B cell (primary cell): ENCODE data around the gene PFKM. TPM values are rescaled to one million over a fixed set of nuclear protein-coding genes. Genes with fewer than 3 reads are reported as not detected.

Experiments used
- ATAC-seq: fragments of 200-7000 bp; cut with Tn5 transposase; one replicate; pipeline ENCODE4 v1.10.0; 2021; ENCODE audit warnings: low read depth, mild to moderate bottlenecking, moderate number of reproducible peaks, moderate library complexity
- CTCF ChIA-PET: fragments of 350-600 bp; sonication (Branson Sonifier 250); formaldehyde crosslinking; loops from one replicate; lab custom pipeline; 2021; ENCODE audit warnings: antibody characterized with exemption, inconsistent platforms; lab: Charles Lee
- POLR2A ChIA-PET: fragments of 350-600 bp; sonication (Branson Sonifier 250); formaldehyde crosslinking; loops from one replicate; lab custom pipeline; 2021; ENCODE audit warnings: antibody characterized with exemption; lab: Charles Lee
- DNase-seq: peaks from one replicate; pipeline ENCODE4 v3.0.0; 2013
- H2AFZ ChIP-seq: 2 replicates; pipeline ENCODE4 v1.6.1; 2012; ENCODE audit warnings: mild to moderate bottlenecking, low read depth, low read length; ENCODE audit not compliant: insufficient read depth, poor library complexity, severe bottlenecking
- H3K27ac ChIP-seq, 2 donors: 1 replicate in 1 of 2; 2 replicates in 1 of 2; pipeline ENCODE4 v1.5.1; 2012 to 2013; ENCODE audit warnings: low read length in 2 of 2, mild to moderate bottlenecking in 2 of 2, moderate library complexity in 1 of 2
- H3K27me3 ChIP-seq, 4 experiments: fragments of 200-600 bp in 1 of 4; sonication (generic) in 1 of 4; replicated peaks in 1 of 4; 1 replicate in 2 of 4; 2 replicates in 2 of 4; pipeline versions ENCODE4 v1.6.1 to v1.7.0; 2013 to 2016; ENCODE audit warnings: low read length in 3 of 4, mild to moderate bottlenecking in 2 of 4, mixed read lengths in 1 of 4, moderate library complexity in 1 of 4; ENCODE audit not compliant: insufficient read depth in 4 of 4, control insufficient read depth in 3 of 4; ENCODE audit errors: control extremely low read depth in 1 of 4
- H3K36me3 ChIP-seq, 2 experiments: replicated peaks in 1 of 2; 1 replicate in 1 of 2; 2 replicates in 1 of 2; pipeline versions ENCODE4 v1.6.1 to v1.7.1; 2013; ENCODE audit warnings: low read length in 1 of 2; ENCODE audit not compliant: insufficient read depth in 2 of 2, control insufficient read depth in 1 of 2; ENCODE audit errors: control extremely low read depth in 1 of 2, extremely low read depth in 1 of 2
- H3K4me1 ChIP-seq, 2 donors: fragments of 200-600 bp in 1 of 2; sonication (generic) in 1 of 2; 1 replicate in 1 of 2; 2 replicates in 1 of 2; pipeline versions ENCODE4 v1.5.1 to v1.6.1; 2013 to 2017; ENCODE audit warnings: low read length in 2 of 2; ENCODE audit not compliant: control insufficient read depth in 2 of 2, insufficient read depth in 2 of 2
- H3K4me2 ChIP-seq: replicated peaks from 2 replicates; pipeline ENCODE3; 2012; ENCODE audit warnings: mild to moderate bottlenecking, low read depth, low read length; ENCODE audit not compliant: poor library complexity, severe bottlenecking
- H3K4me3 ChIP-seq, 5 experiments: fragments of 200-600 bp in 1 of 5; sonication (generic) in 1 of 5; 1 replicate in 3 of 5; 2 replicates in 2 of 5; pipeline versions ENCODE4 v1.5.1 to v1.7.0; 2011 to 2016; ENCODE audit warnings: low read length in 4 of 5, mild to moderate bottlenecking in 4 of 5, low read depth in 2 of 5, control low read depth in 1 of 5, moderate library complexity in 1 of 5; ENCODE audit not compliant: insufficient read depth in 1 of 5; ENCODE audit errors: control extremely low read depth in 1 of 5, extremely low read depth in 1 of 5
- H3K79me2 ChIP-seq: fragments of 200-600 bp; sonication (generic); one replicate; pipeline ENCODE4 v1.6.0; 2016; ENCODE audit warnings: low read length; ENCODE audit not compliant: control insufficient read depth, insufficient read depth
- H3K9ac ChIP-seq: fragments of 200-600 bp; sonication (generic); 2 replicates; pipeline ENCODE4 v1.6.1; 2017; ENCODE audit warnings: mild to moderate bottlenecking, low read length, moderate library complexity
- H3K9me3 ChIP-seq, 3 donors: one replicate each; pipeline versions ENCODE4 v1.6.1 to v1.7.1; 2013; ENCODE audit warnings: low read length in 2 of 3; ENCODE audit not compliant: control insufficient read depth in 2 of 3, insufficient read depth in 1 of 3; ENCODE audit errors: control extremely low read depth in 1 of 3
- H4K20me1 ChIP-seq: 2 replicates; pipeline ENCODE4 v1.6.0; 2012; ENCODE audit warnings: mild to moderate bottlenecking, low read length; ENCODE audit not compliant: insufficient read depth, control insufficient read depth, poor library complexity, severe bottlenecking
- H3K27ac Mint-ChIP-seq: one replicate; pipeline ENCODE4 v1.8.0; 2021; ENCODE audit warnings: mixed read lengths
- H3K27me3 Mint-ChIP-seq: one replicate; pipeline ENCODE4 v1.8.0; 2021; ENCODE audit warnings: mixed read lengths
- H3K4me1 Mint-ChIP-seq: one replicate; pipeline ENCODE4 v1.8.0; 2021; ENCODE audit warnings: mixed read lengths
- H3K4me3 Mint-ChIP-seq: one replicate; pipeline ENCODE4 v1.8.0; 2021; ENCODE audit warnings: mixed read lengths
- H3K9me3 Mint-ChIP-seq: one replicate; pipeline ENCODE4 v1.8.0; 2022; ENCODE audit warnings: mixed read lengths; ENCODE audit not compliant: insufficient read depth
- CTCF ChIP-seq: fragments of 200-600 bp; IDR thresholded peaks from one replicate; pipeline ENCODE4 v1.8.0; 2022; ENCODE audit warnings: antibody characterized with exemption, mild to moderate bottlenecking
- EZH2 ChIP-seq: IDR thresholded peaks from 2 replicates; pipeline ENCODE4 v1.6.1; 2012; ENCODE audit warnings: borderline replicate concordance, low read depth, mild to moderate bottlenecking, moderate library complexity, low read length; ENCODE audit not compliant: insufficient read depth, poor library complexity, severe bottlenecking
- WGBS: methylation state at CpG from one replicate; pipeline ENCODE4 v1.1.5; 2013; ENCODE audit warnings: missing lambda C conversion rate; ENCODE audit not compliant: insufficient coverage; 5-methylcytosine and 5-hydroxymethylcytosine counted together
- intact Hi-C: fragments of 100-400 bp; cut with micrococcal nuclease; formaldehyde crosslinking; loops from one replicate; pipeline ENCODE4 v1.10.0; 2022
- polyA plus RNA-seq: library from polyadenylated mRNA; depleted of rRNA; stranded (reverse); fragments of >200 nt; gene quantifications from 2 replicates; pipeline ENCODE4 v1.2.3, GENCODE V29; 2012
- total RNA-seq, 2 donors: library from RNA; stranded (reverse); fragments of 120-200 nt in 1 of 2; gene quantifications; 1 replicate in 1 of 2; 2 replicates in 1 of 2; pipeline versions ENCODE4 v1.2.3 to v1.2.4, GENCODE V29; 2013 to 2022

PFKM gene
- total and polyA plus RNA-seq, 2 donors (not counting 1 experiment from before 2014, with no cell fraction given): 20.3 to 43.0 TPM

- intact Hi-C loops: loop anchor here (1.0 to 10.0 kb wide), 6 partner anchors 16 to 478 kb away; partner anchors contain the start of genes ASB8, RPAP3, TMEM106C and ZNF641
- no CpG with 5 or more reads among the region's 7 CpGs for WGBS
- DNase-seq: no peak
- peak overlapping the region; percentile 79 for H3K9ac ChIP-seq
- H3K4me3 ChIP-seq: peak overlapping the region; percentile 69 to 90 (median 77)
- peaks cover 0 to 40% (median 17%) of the 10 kb centered on the region in 4 experiments for H3K27me3 ChIP-seq
- H3K27ac ChIP-seq: no peak overlapping the region
- Mint-ChIP-seq H3K27me3 (peaks cover 44% of the 10 kb centered on the region), H3K4me3 (peak overlapping the region; percentile 98), H3K9me3 (no peaks in the 10 kb centered on the region), H3K27ac (peak overlapping the region; percentile 84), H3K4me1 (peaks cover 28% of the 10 kb centered on the region)
- H3K4me1 ChIP-seq: peaks cover 27 to 29% of the 10 kb centered on the region in 2 donors
- H3K79me2 ChIP-seq: no peaks in the 10 kb centered on the region
- ChIA-PET CTCF (interaction anchor here (0.8 to 3.4 kb wide), 12 partner anchors 9 to 436 kb away, joined by 3 to 26 read pairs (median 4); partner anchors contain the start of gene ASB8), POLR2A (interaction anchor here (0.7 to 1.1 kb wide), 4 partner anchors 15 to 63 kb away, joined by 3 to 6 read pairs (median 4); partner anchors contain the start of genes ASB8 and PFKM)
- no peaks in the 10 kb centered on the region for H3K36me3 ChIP-seq
- H2AFZ ChIP-seq: peak overlapping the region; percentile 92
- peak overlapping the region; percentile 92 for H3K4me2 ChIP-seq
- no peak for TF ChIP-seq CTCF
- TF ChIP-seq EZH2: no peak
- H4K20me1 ChIP-seq: no peaks in the 10 kb centered on the region
- no peak for ATAC-seq
- peaks cover 0 to 4% (median 0%) of the 10 kb centered on the region in 3 donors for H3K9me3 ChIP-seq
Observed at GRCh38 chr12:48182631-48183030, 63.5 kb downstream of the PFKM start.
